DOHH2 (cell line): ENCODE measurements around the gene CALU.

ENCODE experiments used
- H3F3A ChIP-seq: fragments of 200-600 bp; sonication (generic), shearing (Covaris generic); 2 replicates; pipeline ENCODE4 v1.6.0; 2016; ENCODE audit warnings: antibody characterized with exemption, mild to moderate bottlenecking; ENCODE audit not compliant: control insufficient read depth, insufficient read depth
- H3K27ac ChIP-seq: fragments of 200-600 bp; sonication (generic); 2 replicates; pipeline ENCODE4 v1.5.1; 2014; ENCODE audit warnings: low read depth, mild to moderate bottlenecking, low read length, moderate library complexity
- H3K27me3 ChIP-seq: fragments of 200-600 bp; sonication (generic); 2 replicates; pipeline ENCODE4 v1.6.1; 2014; ENCODE audit warnings: mild to moderate bottlenecking, low read length, mixed read lengths; ENCODE audit not compliant: control insufficient read depth
- H3K36me3 ChIP-seq: fragments of 200-600 bp; sonication (generic); 2 replicates; pipeline ENCODE4 v1.6.1; 2014; ENCODE audit warnings: mild to moderate bottlenecking, low read length, moderate library complexity, mixed read lengths; ENCODE audit not compliant: control insufficient read depth
- H3K4me1 ChIP-seq: fragments of 200-600 bp; sonication (generic); 2 replicates; pipeline ENCODE4 v1.6.1; 2014; ENCODE audit warnings: mild to moderate bottlenecking, low read length, mixed read lengths; ENCODE audit not compliant: control insufficient read depth
- H3K4me2 ChIP-seq: fragments of 200-600 bp; sonication (generic); 2 replicates; pipeline ENCODE4 v1.6.0; 2014; ENCODE audit warnings: mild to moderate bottlenecking, low read length, moderate library complexity
- H3K4me3 ChIP-seq: fragments of 200-600 bp; sonication (generic); 2 replicates; pipeline ENCODE4 v1.5.1; 2014; ENCODE audit warnings: mild to moderate bottlenecking, low read length, mixed read lengths
- H3K79me2 ChIP-seq: fragments of 200-600 bp; sonication (generic); 2 replicates; pipeline ENCODE4 v1.6.1; 2014; ENCODE audit warnings: mild to moderate bottlenecking, low read length, mixed read lengths; ENCODE audit not compliant: control insufficient read depth
- H3K9me2 ChIP-seq: fragments of 200-600 bp; sonication (generic); replicated peaks from 2 replicates; pipeline ENCODE4 v1.6.1; 2014; ENCODE audit warnings: mild to moderate bottlenecking, low read length, mixed read lengths; ENCODE audit not compliant: control insufficient read depth
- H3K9me3 ChIP-seq: fragments of 200-600 bp; sonication (generic); 2 replicates; pipeline ENCODE4 v1.6.1; 2014; ENCODE audit warnings: antibody characterized with exemption, low read length, mixed read lengths; ENCODE audit not compliant: control insufficient read depth, insufficient read depth
- H4K20me1 ChIP-seq: fragments of 200-600 bp; sonication (generic); 2 replicates; pipeline ENCODE4 v1.6.0; 2014; ENCODE audit warnings: low read depth, mild to moderate bottlenecking, antibody characterized with exemption, low read length, moderate library complexity; ENCODE audit not compliant: control insufficient read depth, insufficient read depth
- EZH2phosphoT487 ChIP-seq: fragments of 200-600 bp; sonication (generic); IDR thresholded peaks from 2 replicates; pipeline ENCODE4 v1.6.1; 2017; ENCODE audit warnings: borderline replicate concordance, mild to moderate bottlenecking, antibody characterized with exemption, low read length, moderate library complexity, mixed read lengths
- TF ChIP-seq, protein P1 (sequence below): fragments of 200-600 bp; sonication (generic); IDR thresholded peaks from one replicate; pipeline ENCODE4 v1.5.1; 2014; ENCODE audit warnings: antibody characterized with exemption, mild to moderate bottlenecking, low read depth, low read length; ENCODE audit not compliant: poor library complexity, severe bottlenecking

The CALU gene

DNA sequence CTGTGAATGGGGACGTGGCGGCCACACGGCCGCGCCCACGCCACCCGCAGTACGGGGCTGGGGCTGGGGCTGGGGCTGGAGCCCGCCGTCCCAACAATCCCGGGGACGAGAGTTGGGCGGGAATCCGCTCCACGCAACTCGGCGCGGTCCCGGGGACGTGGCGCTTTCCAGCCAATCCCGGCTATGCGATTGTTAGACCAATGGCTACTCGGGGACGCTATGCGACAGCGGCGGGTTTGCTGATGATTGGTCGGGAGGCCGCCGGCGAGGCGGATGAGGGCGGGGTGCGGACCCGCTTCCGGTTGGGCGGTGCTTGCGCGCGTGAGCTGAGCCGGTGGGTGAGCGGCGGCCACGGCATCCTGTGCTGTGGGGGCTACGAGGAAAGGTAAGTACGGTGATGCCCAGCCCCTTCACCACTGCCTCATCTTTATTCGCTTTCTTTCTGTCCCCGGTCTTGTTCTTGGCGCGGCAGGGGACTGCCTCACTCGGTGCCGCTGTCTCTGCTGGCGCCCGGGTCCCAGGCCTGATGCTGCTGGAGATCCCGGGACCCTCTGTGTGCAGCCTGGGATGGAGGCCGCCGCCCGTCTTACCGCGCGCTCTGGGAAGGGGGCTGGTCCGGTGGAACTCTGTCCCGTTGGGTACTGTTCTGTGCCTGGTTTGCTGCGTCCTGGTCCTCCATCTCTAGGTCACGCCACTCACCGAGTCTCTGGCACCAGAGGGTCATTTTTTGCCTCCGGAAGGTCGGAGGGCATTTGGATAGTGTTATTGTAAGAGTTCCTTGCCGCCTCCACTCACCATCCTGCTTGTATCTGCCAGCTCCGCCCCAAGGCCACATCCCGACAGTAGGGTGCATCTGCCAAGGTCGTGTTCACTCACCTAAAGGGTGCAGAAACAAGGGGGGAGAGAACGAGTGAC is at the start of gene CALU:
Gene CALU (plus strand): TSS at position 312 of the 915 bp plus-strand sequence. CDS start 9,225 bp downstream, outside the sequence.
- Histone ChIP-seq H3K9me2 (no peaks in the 10 kb centered on the region), H3K9me3 (no peaks in the 10 kb centered on the region), H3K4me1 (peaks cover 53% of the 10 kb centered on the region), H4K20me1 (peaks cover 21% of the 10 kb centered on the region), H3K4me3 (peak within 1 kb of the TSS; percentile 95), H3K27me3 (no peaks in the 10 kb centered on the region), H3K36me3 (peaks cover 31% of the 10 kb centered on the region), H3K79me2 (peaks cover 55% of the 10 kb centered on the region), H3F3A (0 out of 2 replicates have a peak, but pooled peaks cover 5% of the 10 kb centered on the region), H3K4me2 (peak within 1 kb of the TSS; percentile 91), H3K27ac (peak within 1 kb of the TSS; percentile 52)
- no peak for TF ChIP-seq EZH2phosphoT487
- TF ChIP-seq, protein P1, sequence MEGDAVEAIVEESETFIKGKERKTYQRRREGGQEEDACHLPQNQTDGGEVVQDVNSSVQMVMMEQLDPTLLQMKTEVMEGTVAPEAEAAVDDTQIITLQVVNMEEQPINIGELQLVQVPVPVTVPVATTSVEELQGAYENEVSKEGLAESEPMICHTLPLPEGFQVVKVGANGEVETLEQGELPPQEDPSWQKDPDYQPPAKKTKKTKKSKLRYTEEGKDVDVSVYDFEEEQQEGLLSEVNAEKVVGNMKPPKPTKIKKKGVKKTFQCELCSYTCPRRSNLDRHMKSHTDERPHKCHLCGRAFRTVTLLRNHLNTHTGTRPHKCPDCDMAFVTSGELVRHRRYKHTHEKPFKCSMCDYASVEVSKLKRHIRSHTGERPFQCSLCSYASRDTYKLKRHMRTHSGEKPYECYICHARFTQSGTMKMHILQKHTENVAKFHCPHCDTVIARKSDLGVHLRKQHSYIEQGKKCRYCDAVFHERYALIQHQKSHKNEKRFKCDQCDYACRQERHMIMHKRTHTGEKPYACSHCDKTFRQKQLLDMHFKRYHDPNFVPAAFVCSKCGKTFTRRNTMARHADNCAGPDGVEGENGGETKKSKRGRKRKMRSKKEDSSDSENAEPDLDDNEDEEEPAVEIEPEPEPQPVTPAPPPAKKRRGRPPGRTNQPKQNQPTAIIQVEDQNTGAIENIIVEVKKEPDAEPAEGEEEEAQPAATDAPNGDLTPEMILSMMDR = peak; percentile 21

DNA sequence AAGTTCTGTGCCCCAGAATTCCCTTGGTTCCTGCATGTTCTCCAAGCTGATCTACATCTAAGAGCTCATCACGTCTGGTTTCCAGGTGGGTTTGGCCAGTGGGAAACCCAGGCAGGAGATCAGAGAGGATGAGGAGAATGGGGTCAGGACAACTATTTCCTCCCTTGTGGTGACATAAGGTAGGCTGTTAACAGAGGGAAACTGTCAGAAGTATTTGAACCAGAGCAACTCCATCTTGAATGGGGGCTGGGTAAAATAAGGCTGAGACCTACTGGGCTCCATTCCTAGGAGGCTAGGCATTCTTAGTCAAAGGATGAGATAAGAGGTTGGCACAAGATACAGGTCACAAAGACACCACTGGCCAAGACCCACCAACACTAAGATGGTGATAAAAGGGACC is 47.9 kb upstream of the CALU start:
- Histone ChIP-seq H3K4me2 (no peak overlapping the region), H3K36me3 (no peaks in the 10 kb centered on the region), H4K20me1 (no peaks in the 10 kb centered on the region), H3K79me2 (no peaks in the 10 kb centered on the region), H3K4me3 (no peak overlapping the region), H3K4me1 (no peaks in the 10 kb centered on the region), H3K27ac (no peak overlapping the region), H3F3A (no peaks in the 10 kb centered on the region), H3K9me2 (no peaks in the 10 kb centered on the region), H3K9me3 (no peaks in the 10 kb centered on the region), H3K27me3 (peaks cover 2% of the 10 kb centered on the region; the same call in 1 of the 2 replicates)
- TF ChIP-seq EZH2phosphoT487 = no peak
- TF ChIP-seq, protein P1 = no peak

DNA sequence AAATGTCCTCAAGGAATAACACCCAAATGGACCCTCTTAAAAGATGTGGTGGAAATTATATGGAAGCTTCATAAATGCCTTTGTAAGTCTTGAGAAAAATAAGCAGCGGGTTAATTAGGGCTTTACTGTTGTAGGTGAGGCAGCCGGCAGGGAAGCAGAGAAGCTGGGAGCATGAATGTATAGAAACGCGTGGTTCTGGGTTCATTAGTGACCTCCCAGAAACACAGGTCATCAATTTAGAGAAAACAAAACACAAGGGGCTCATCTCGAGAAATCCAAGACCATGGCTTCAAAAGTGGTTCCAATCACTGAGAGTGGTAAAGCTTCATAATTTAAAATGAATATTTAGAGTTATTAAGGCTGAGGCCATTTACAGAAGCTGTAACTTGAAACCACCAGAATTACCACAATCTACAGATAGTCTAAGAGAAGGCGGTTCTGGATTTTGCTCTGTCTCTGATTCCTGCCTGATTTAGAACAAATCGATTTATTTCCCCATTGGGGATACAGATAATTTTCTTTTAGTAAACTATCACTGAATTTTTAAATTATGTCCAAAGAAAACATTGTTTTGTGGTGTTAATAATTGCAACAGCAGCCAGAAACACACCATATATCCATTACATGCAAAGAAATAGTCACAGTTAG is 46.4 kb upstream of the CALU start:
- Histone ChIP-seq H3K4me3 (no peak overlapping the region), H3K27me3 (peaks cover 17% of the 10 kb centered on the region), H3K9me2 (no peaks in the 10 kb centered on the region), H3K4me1 (peaks cover 9% of the 10 kb centered on the region), H3K79me2 (no peaks in the 10 kb centered on the region), H4K20me1 (no peaks in the 10 kb centered on the region), H3K9me3 (no peaks in the 10 kb centered on the region), H3K27ac (no peak overlapping the region), H3K36me3 (no peaks in the 10 kb centered on the region), H3K4me2 (no peak overlapping the region), H3F3A (no peaks in the 10 kb centered on the region)
- TF ChIP-seq, protein P1 = no peak
- no peak for TF ChIP-seq EZH2phosphoT487
